Activated CD4-positive, CD25-positive, alpha-beta regulatory T cell treated with anti-CD3 and anti-CD28 coated beads, Interleukin-2, amount 50 U/mL, for 72 hours (primary cell): ENCODE measurements around the gene VPS39.

Source experiments
- DNase-seq: peaks from one replicate; pipeline ENCODE4 v3.0.0; 2021

VPS39 gene

GRCh38 chr15:42120285-42120684 lies 87.8 kb downstream of the VPS39 start:
- DNase-seq = no peak

GRCh38 chr15:42119446-42119760 lies 88.7 kb downstream of the VPS39 start:
- DNase-seq = no peak

GRCh38 chr15:42118650-42119445 lies 89.3 kb downstream of the VPS39 start:
- DNase-seq = no peak

- no peak for DNase-seq
Measured at GRCh38 chr15:42111924-42112323, 96.2 kb downstream of the VPS39 start.

GRCh38 chr15:42110367-42110766 lies 97.7 kb downstream of the VPS39 start:
- DNase-seq = no peak

- no peak for DNase-seq
Measured at GRCh38 chr15:42108806-42109205, 99.3 kb downstream of the VPS39 start.
